Activated T-cell treated with anti-CD3 and anti-CD28 coated beads, Interleukin-2, amount 50 U/mL, for 24 hours (primary cell): ENCODE data around the gene KCNH2.
"Not testable (repeated sequence)": the region's sequence is repeated elsewhere in the genome, so short reads cannot be mapped to it uniquely, and the experiment has no call there.

ENCODE experiments used
- DNase-seq: peaks from one replicate; pipeline ENCODE4 v3.0.0-alpha.2; 2020
- H3K27ac Mint-ChIP-seq: 2 replicates; pipeline ENCODE4 v1.8.0; 2020; ENCODE audit warnings: mild to moderate bottlenecking, mixed read lengths
- H3K27me3 Mint-ChIP-seq: 2 replicates; pipeline ENCODE4 v1.8.0; 2020; ENCODE audit warnings: mixed read lengths
- H3K36me3 Mint-ChIP-seq: 2 replicates; pipeline ENCODE4 v1.8.0; 2020; ENCODE audit warnings: low read depth, mixed read lengths
- H3K4me1 Mint-ChIP-seq: 2 replicates; pipeline ENCODE4 v1.8.0; 2020; ENCODE audit warnings: low read depth, mixed read lengths
- H3K4me3 Mint-ChIP-seq: 2 replicates; pipeline ENCODE4 v1.8.0; 2020; ENCODE audit warnings: mild to moderate bottlenecking, moderate library complexity, mixed read lengths
- H3K9me3 Mint-ChIP-seq: 2 replicates; pipeline ENCODE4 v1.8.0; 2020; ENCODE audit warnings: mixed read lengths

The KCNH2 gene

DNA sequence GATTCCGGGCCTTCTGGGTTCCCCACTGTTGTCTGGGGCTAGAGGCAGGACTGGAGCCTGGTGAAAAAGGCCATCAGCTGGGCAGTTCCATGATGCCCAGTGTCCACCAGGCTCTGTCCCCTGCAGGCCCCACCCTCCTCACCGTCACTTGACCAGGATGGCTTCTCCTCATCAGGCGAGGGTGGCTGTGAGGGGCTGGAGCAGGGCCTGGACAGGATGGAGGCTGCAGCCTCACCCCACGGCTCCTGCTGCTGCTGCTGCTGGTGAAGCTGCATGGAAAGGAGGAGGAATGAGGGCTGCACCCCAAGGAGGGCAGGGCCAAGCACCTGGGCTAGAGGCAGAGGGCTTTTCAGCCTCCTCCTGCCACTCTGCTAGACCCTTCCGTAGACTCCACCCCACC is 37.8 kb upstream of the KCNH2 start:
- Mint-ChIP-seq H3K4me1 (peaks cover 72% of the 10 kb centered on the region), H3K36me3 (peaks cover 9% of the 10 kb centered on the region), H3K27ac (no peak overlapping the region), H3K9me3 (no peaks in the 10 kb centered on the region), H3K4me3 (no peak overlapping the region), H3K27me3 (peaks cover 17% of the 10 kb centered on the region)
- no peak for DNase-seq

DNA sequence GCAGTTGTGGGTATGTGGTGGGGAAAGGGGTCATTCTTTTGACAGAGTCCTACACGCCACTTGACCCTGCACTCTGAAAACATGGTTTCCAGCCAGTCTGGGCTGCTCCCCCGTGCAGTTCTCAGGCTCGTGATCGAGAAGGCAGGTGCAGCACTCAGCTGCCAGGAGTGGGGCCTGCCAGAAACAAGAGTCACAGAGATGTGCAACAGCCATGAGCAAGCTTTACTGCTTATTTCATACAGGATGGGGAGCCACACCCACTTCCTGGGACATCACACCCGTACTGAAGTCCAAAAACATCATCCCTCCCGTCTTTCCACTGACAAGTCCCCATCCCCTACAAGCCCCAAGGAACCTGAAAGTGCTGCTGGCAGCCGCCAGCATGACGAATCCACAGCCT is 36.8 kb upstream of the KCNH2 start:
- Mint-ChIP-seq H3K4me3 (peak overlapping the region; percentile 74), H3K27me3 (peaks cover 10% of the 10 kb centered on the region), H3K4me1 (peaks cover 82% of the 10 kb centered on the region), H3K36me3 (peaks cover 9% of the 10 kb centered on the region), H3K9me3 (no peaks in the 10 kb centered on the region), H3K27ac (peak overlapping the region; percentile 91)
- no peak for DNase-seq

DNA sequence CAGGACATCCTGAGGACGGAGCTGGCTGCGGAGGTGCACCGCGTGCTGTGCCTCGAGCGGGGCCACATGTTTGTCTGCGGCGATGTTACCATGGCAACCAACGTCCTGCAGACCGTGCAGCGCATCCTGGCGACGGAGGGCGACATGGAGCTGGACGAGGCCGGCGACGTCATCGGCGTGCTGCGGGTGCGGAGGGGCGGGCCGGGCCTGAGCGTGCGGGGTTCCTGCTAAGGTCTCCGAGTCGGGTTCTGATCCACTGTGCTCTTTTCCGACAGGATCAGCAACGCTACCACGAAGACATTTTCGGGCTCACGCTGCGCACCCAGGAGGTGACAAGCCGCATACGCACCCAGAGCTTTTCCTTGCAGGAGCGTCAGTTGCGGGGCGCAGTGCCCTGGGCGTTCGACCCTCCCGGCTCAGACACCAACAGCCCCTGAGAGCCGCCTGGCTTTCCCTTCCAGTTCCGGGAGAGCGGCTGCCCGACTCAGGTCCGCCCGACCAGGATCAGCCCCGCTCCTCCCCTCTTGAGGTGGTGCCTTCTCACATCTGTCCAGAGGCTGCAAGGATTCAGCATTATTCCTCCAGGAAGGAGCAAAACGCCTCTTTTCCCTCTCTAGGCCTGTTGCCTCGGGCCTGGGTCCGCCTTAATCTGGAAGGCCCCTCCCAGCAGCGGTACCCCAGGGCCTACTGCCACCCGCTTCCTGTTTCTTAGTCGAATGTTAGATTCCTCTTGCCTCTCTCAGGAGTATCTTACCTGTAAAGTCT is 35.8 kb upstream of the KCNH2 start:
- peaks cover 9% of the 10 kb centered on the region for H3K36me3 Mint-ChIP-seq
- DNase-seq: peak; percentile 84
- no peaks in the 10 kb centered on the region for H3K9me3 Mint-ChIP-seq
- H3K27me3 Mint-ChIP-seq: peaks cover 4% of the 10 kb centered on the region
- peak overlapping the region; percentile 91 for H3K27ac Mint-ChIP-seq
- peak overlapping the region; percentile 74 for H3K4me3 Mint-ChIP-seq
- H3K4me1 Mint-ChIP-seq: peaks cover 80% of the 10 kb centered on the region

DNA sequence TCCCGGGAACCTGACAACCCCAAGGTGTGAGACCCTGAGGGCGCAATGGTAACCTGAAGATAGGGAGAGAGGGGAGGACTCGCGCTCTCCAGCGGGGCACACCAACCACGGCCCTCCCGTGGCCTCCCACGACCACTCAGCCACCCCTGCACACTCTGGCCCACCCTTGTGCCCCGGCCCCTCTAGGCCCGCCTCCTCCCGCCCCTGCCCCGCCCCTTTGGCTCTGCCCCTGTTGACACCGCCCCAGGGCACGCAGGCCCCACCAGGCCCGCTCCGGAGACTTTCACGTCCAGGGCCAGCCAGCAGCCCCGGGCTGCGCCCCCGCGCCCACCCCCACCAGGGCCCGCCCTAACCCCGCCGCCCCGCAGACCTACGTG is 35.2 kb upstream of the KCNH2 start:
- peaks cover 11% of the 10 kb centered on the region for H3K36me3 Mint-ChIP-seq
- DNase-seq: no peak
- no peak overlapping the region for H3K4me3 Mint-ChIP-seq
- H3K27me3 Mint-ChIP-seq: peaks cover 2% of the 10 kb centered on the region
- peaks cover 81% of the 10 kb centered on the region for H3K4me1 Mint-ChIP-seq
- no peaks in the 10 kb centered on the region for H3K9me3 Mint-ChIP-seq
- H3K27ac Mint-ChIP-seq: no peak overlapping the region

DNA sequence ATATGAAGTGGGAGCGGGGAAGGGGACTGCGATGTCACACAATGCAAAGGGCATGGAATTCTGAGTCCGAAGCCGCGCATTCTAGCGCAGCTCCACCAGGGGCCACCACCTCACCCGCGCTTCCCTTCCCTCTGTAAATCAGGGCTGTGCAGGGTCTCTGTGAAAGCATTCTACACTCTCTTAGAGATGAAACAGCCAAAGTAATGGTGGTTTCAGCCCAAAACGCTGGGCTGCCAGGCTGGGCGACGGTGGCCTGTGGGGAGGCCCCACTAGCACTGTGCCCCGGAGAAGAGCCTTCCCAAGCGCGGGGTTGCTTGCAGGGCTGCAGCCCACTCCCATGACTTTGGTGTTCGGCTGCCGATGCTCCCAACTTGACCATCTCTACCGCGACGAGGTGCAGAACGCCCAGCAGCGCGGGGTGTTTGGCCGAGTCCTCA is 34.8 kb upstream of the KCNH2 start:
- Mint-ChIP-seq H3K4me1 (peaks cover 81% of the 10 kb centered on the region), H3K36me3 (peaks cover 11% of the 10 kb centered on the region), H3K27me3 (no peaks in the 10 kb centered on the region), H3K4me3 (no peak overlapping the region), H3K9me3 (no peaks in the 10 kb centered on the region), H3K27ac (peak overlapping the region; percentile 62)
- DNase-seq: no peak

DNA sequence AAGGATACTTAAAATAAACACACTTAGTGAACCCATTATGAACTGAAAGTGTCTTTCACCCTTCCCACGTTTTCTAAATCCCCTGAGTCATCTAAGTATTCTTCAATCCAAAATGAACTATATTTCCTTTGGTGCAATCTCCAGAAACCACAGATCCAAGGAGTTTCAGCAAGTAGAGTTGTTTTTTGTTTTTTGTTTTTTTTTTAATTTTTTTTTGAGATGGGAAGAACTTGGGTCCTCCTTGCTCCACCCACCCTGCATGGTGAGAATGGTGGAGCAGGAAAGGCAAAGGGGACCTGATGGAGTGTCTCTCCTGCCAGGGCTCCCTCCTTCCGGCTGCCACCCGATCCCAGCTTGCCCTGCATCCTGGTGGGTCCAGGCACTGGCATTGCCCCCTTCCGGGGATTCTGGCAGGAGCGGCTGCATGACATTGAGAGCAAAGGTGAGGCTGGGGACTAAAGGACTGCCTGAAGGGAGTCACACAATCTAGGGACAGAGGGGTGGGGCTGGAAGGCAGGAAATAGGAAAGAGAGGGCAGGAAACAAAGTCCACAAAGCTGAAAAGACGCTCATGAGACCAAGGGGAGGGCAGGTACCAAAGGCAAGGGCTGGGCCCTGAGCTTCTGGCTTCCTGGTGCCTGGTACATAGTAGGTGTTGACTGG is 34.0 kb upstream of the KCNH2 start:
- DNase-seq: no peak
- peaks cover 11% of the 10 kb centered on the region for H3K36me3 Mint-ChIP-seq
- H3K4me3 Mint-ChIP-seq: peak overlapping the region; percentile 32
- peaks cover 81% of the 10 kb centered on the region for H3K4me1 Mint-ChIP-seq
- no peaks in the 10 kb centered on the region for H3K27me3 Mint-ChIP-seq
- no peaks in the 10 kb centered on the region for H3K9me3 Mint-ChIP-seq
- H3K27ac Mint-ChIP-seq: peak overlapping the region; percentile 62

DNA sequence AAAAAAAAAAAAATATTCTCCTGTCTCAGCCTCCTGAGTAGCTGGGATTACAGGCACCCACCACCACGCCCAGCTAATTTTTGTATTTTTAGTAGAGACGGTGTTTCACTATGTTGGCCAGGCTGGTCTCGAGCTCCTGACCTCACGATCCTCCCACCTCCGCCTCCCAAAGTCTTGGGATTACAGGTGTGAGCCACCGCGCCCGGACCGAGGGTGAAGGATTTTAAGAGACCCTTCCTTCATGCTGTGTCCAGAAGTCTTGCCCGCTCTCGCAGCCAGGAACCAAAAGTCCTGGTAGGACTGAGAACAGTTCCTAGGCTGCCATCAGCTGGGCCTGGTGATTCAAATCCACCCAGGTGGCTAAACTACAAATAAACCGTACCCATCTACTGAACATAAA is 33.5 kb upstream of the KCNH2 start:
- Mint-ChIP-seq H3K36me3 (peaks cover 11% of the 10 kb centered on the region), H3K4me1 (peaks cover 82% of the 10 kb centered on the region), H3K4me3 (peak overlapping the region; percentile 31), H3K27ac (peak overlapping the region; percentile 18)
- H3K27me3 Mint-ChIP-seq, DNase-seq, H3K9me3 Mint-ChIP-seq: not testable (repeated sequence)

DNA sequence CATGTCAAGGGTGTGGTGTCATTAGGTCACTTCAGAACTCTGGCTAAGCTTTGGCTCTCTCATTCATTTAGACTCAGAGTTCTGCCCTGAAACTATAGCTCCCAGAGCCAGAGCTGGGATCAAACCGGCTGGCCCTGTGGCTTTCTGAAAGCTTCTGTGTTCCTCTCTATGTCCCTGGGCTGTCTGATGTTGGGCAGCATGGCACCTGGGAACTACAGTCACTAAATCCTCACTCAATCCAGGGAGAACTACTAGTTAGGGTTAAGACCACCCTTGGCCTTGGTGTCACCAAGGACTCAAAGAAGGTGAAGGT is 32.9 kb upstream of the KCNH2 start:
- H3K4me3 Mint-ChIP-seq: peak overlapping the region; percentile 70
- no peak for DNase-seq
- peak overlapping the region; percentile 84 for H3K27ac Mint-ChIP-seq
- H3K36me3 Mint-ChIP-seq: peaks cover 11% of the 10 kb centered on the region
- H3K4me1 Mint-ChIP-seq: peaks cover 76% of the 10 kb centered on the region
- H3K9me3 Mint-ChIP-seq: no peaks in the 10 kb centered on the region
- H3K27me3 Mint-ChIP-seq: no peaks in the 10 kb centered on the region

DNA sequence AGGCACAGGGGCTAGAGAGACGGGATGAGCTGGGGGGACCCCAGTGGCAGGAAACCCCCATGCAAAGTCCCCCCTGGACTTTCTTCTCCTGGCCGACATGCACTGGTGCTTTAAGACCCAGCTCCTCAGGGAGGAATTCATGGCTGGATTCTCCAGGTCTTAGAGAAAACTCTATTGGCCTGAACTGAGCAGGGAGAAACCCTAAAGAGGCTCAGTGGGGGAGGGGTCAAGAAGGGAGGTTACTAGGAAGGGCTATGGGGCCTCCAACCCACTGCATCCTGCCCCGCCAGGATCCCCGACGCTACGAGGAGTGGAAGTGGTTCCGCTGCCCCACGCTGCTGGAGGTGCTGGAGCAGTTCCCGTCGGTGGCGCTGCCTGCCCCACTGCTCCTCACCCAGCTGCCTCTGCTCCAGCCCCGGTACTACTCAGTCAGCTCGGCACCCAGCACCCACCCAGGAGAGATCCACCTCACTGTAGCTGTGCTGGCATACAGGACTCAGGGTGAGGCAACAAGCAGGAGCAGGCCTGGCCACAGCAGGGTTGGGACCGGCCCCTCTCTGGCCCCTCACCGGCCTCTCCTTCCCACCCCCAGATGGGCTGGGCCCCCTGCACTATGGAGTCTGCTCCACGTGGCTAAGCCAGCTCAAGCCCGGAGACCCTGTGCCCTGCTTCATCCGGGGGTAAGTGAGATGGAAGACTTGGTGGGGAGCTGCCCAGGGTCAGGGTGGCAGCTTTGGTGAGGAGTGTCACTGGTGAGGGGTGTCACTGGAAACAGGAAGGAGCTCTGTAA is 32.4 kb upstream of the KCNH2 start:
- DNase-seq: peak; percentile 62
- H3K4me3 Mint-ChIP-seq: peak overlapping the region; percentile 70
- no peaks in the 10 kb centered on the region for H3K9me3 Mint-ChIP-seq
- peak overlapping the region; percentile 84 for H3K27ac Mint-ChIP-seq
- no peaks in the 10 kb centered on the region for H3K27me3 Mint-ChIP-seq
- peaks cover 11% of the 10 kb centered on the region for H3K36me3 Mint-ChIP-seq
- H3K4me1 Mint-ChIP-seq: peaks cover 74% of the 10 kb centered on the region

DNA sequence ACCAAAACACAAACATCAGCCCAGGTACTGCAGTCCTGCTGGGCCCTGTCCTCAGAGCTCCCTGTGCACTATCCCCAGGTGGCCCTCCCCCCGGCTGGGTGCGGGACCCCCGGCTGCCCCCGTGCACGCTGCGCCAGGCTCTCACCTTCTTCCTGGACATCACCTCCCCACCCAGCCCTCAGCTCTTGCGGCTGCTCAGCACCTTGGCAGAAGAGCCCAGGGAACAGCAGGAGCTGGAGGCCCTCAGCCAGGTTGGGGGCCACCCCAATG is 31.9 kb upstream of the KCNH2 start:
- no peaks in the 10 kb centered on the region for H3K9me3 Mint-ChIP-seq
- H3K36me3 Mint-ChIP-seq: peaks cover 11% of the 10 kb centered on the region
- H3K4me3 Mint-ChIP-seq: peak overlapping the region; percentile 70
- DNase-seq: no peak
- H3K27me3 Mint-ChIP-seq: no peaks in the 10 kb centered on the region
- H3K4me1 Mint-ChIP-seq: peaks cover 69% of the 10 kb centered on the region
- peak overlapping the region; percentile 84 for H3K27ac Mint-ChIP-seq

DNA sequence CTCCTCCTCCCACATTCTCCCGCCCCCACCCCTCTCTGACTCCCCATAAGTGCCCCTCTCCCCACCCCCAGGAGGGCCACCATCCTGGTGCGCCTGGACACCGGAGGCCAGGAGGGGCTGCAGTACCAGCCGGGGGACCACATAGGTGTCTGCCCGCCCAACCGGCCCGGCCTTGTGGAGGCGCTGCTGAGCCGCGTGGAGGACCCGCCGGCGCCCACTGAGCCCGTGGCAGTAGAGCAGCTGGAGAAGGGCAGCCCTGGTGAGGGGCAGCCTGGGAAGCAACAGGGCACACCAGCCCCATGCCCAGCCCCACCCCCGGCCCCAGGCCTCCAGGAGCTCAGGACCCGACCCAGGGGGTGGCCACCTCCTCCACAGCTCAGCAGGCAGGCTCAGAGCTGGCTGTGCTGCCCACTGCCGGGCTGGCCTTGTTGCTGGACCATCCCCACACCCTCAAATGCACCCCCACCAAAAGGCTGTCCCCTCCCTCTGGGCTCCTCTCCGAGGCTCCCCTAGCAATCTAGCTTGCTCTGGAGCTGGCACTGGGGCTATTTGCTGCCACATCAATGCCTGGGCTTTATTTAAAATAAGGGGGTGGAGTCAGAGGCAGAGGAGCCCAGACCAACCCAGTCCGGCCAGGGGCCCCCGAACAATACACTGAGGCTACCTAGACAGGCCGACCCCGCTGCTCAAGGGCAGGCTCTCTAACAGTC is 31.4 kb upstream of the KCNH2 start:
- Mint-ChIP-seq H3K27ac (no peak overlapping the region), H3K4me3 (peak overlapping the region; percentile 82), H3K36me3 (peaks cover 10% of the 10 kb centered on the region), H3K9me3 (no peaks in the 10 kb centered on the region), H3K4me1 (peaks cover 64% of the 10 kb centered on the region), H3K27me3 (no peaks in the 10 kb centered on the region)
- DNase-seq: no peak

DNA sequence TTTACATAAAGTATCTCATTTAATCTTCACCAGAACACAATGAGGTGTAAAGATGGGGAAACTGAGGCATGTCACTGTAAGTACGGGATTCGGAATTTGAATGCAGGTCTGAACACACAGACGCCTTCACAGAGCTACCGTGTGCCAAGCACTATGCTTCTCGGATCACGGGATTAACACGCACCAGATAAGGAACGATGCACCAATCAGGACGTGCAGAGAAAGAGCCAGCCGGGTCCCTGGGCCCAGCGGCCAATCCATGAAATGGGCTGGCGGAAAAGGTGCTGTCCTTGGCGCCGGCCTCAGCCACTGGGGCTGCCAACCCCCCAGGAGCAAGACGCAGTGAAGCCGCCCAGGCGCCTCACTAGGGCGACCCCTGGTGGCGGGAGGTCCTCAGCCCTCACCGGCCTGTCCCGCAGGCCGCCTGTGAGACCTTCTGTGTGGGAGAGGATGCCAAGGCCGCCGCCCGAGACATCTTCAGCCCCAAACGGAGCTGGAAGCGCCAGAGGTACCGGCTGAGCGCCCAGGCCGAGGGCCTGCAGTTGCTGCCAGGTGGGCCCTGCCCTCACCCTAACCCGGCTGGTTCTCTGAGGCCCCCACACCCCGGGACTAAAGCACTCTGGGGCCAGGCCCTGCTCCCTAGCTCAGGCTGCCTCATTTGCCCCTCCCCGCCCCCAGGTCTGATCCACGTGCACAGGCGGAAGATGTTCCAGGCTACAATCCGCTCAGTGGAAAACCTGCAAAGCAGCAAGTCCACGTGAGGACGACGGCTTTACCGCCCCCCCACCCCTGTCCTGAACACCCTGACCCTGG is 30.6 kb upstream of the KCNH2 start:
- H3K36me3 Mint-ChIP-seq: peaks cover 5% of the 10 kb centered on the region
- H3K4me3 Mint-ChIP-seq: peak overlapping the region; percentile 82
- no peaks in the 10 kb centered on the region for H3K27me3 Mint-ChIP-seq
- DNase-seq: peak; percentile 91
- H3K27ac Mint-ChIP-seq: peak overlapping the region; percentile 88
- no peaks in the 10 kb centered on the region for H3K9me3 Mint-ChIP-seq
- peaks cover 56% of the 10 kb centered on the region for H3K4me1 Mint-ChIP-seq

DNA sequence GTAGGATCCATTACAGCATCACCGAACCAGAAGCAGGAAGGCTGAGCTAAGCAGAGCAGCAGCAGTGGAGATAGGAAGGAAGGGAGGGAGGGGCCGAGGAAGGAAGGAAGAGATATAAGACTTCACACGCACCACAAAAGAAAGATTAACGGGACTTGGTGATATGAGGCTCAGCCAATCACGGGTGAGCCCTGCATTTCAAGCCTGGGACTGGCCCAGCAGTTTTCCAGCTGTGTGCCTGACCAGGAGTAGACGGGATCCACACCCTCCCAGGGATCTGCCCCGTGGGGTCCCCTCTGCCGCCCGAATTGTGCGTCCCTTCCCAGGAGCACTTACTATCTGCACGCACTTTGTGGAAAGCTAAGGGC is 30.0 kb upstream of the KCNH2 start:
- Mint-ChIP-seq H3K9me3 (no peaks in the 10 kb centered on the region), H3K4me1 (peaks cover 53% of the 10 kb centered on the region), H3K27ac (peak overlapping the region; percentile 88), H3K4me3 (peak overlapping the region; percentile 82), H3K36me3 (peaks cover 5% of the 10 kb centered on the region), H3K27me3 (no peaks in the 10 kb centered on the region)
- DNase-seq: no peak

DNA sequence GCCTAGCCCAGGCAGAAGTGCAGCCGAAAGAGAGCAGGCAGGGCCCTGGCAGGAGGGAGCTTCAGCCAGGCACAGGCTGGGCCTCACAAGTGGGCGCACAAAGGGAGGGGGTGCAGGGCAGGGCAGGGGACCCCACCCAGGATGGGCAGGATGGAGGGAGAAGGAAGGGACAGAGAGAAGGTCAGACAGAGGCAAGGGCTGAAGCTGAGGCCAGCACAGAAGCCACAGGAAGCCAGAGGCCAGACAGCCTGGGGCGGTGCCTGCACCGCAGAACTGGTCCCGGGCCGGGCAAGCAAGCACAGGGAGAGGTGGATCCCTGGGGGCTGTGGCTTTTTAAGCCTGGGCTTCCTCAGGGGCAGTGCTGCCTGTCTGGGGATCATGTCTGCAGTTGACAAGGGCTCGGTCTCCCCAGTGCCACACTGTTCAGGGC is 29.4 kb upstream of the KCNH2 start:
- H3K27ac Mint-ChIP-seq: peak overlapping the region; percentile 69
- H3K36me3 Mint-ChIP-seq: peaks cover 2% of the 10 kb centered on the region
- H3K27me3 Mint-ChIP-seq: no peaks in the 10 kb centered on the region
- no peak overlapping the region for H3K4me3 Mint-ChIP-seq
- DNase-seq: no peak
- peaks cover 46% of the 10 kb centered on the region for H3K4me1 Mint-ChIP-seq
- no peaks in the 10 kb centered on the region for H3K9me3 Mint-ChIP-seq
